ENCODE measurements around the gene CXCL3. TPM values are rescaled to one million over a fixed set of nuclear protein-coding genes. Genes with fewer than 3 reads are reported as not detected.
A peak's percentile ranks its signal among the peaks of the same experiment; 100 is the strongest.

Gene CXCL3
- total and polyA plus RNA-seq, 9 of the 15 experiments (the other 6 are each of a cell fraction or from before 2014, with no cell fraction given) = 2.3 to 8.9 (median 6.1) TPM

GRCh38 chr4:73989031-73989430, 49.5 kb downstream of the CXCL3 start (continued):
- TF ChIP-seq GMEB1 (CRISPR knock-in tag; IDR thresholded peaks at IDR 0.05) = no peak

DNA sequence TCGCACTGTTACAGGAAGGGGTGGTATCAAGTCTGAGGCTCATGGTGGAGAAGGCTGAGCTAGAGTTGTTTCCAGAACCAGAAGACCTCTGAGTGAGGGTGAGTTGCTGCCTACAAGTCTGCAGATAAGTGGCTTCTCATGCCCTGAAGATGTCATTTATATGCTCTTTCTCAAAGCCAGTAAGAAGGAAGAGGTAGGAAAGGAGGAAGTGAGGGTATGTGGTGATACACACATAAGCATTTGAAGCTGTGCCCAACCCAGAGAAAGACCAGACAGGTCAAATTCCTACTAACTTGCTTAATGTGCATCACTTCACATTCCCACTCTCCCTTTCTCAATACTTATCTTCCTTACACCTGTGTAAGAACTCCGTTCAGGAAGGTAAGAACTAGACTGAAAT, 50.4 kb downstream of the CXCL3 start, which contains the start of gene PPBP:
Gene PPBP (minus strand): TSS at position 130 of the 400 bp plus-strand sequence. CDS start 87 bp downstream, at position 43.
- no peaks in the 10 kb centered on the region for H3K79me2 ChIP-seq (ENCODE audit: control insufficient read depth, insufficient read depth, low read length)
- H3K4me1 ChIP-seq (replicated peaks in 1 of 2; ENCODE audit: control insufficient read depth in 2 of 2, insufficient read depth in 2 of 2, low read length in 2 of 2) = peaks cover 0 to 14% of the 10 kb centered on the region in 2 experiments; a peak in 2 of 5 replicates
- no peaks in the 10 kb centered on the region for H3K36me3 ChIP-seq (ENCODE audit: control insufficient read depth, insufficient read depth, low read length)
- no peak within 1 kb of the TSS for H3K9ac ChIP-seq (ENCODE audit: insufficient read depth in 1 of 2, low read depth in 2 of 2, low read length in 2 of 2)
- POLR2A ChIA-PET = no interaction called here
- peak; percentile 18; the same call in 2 of the 3 replicates for ATAC-seq
- DNase-seq (ENCODE audit: extremely low read depth in 1 of 4, low spot score in 3 of 4) = no peak
- no peaks in the 10 kb centered on the region for H3K9me3 ChIP-seq (replicated peaks; ENCODE audit: control insufficient read depth, insufficient read depth, low read depth, low read length)
- no TSS peak for BruUV-seq (replicated peaks)
- no peaks in the 10 kb centered on the region for H3K9me1 ChIP-seq (ENCODE audit: control insufficient read depth, insufficient read depth, low read length)
- 60% methylated on average over 2 of the region's 2 CpGs for WGBS (ENCODE audit: insufficient coverage, low coverage, missing lambda C conversion rate)
- H4K20me1 ChIP-seq (replicated peaks; ENCODE audit: control insufficient read depth, insufficient read depth, low read length) = no peaks in the 10 kb centered on the region
- CTCF ChIA-PET (ENCODE audit: low intra/inter-chr PET ratio) = no interaction called here
- H3K27ac ChIP-seq (ENCODE audit: extremely low read depth, low read depth, low read length) = no peak within 1 kb of the TSS
- no peak for FAIRE-seq
- peak within 1 kb of the TSS; percentile 64 for H2AFZ ChIP-seq (ENCODE audit: low read depth, low read length)
- H3K27me3 ChIP-seq (ENCODE audit: control insufficient read depth in 2 of 2, insufficient read depth in 2 of 2, low read length in 2 of 2) = no peaks in the 10 kb centered on the region
- no peak within 1 kb of the TSS for H3K4me2 ChIP-seq (ENCODE audit: insufficient read depth, low read length)
- no peak within 1 kb of the TSS for H3K4me3 ChIP-seq
- in situ Hi-C loops (cut with MboI) = no loop called here
- intact Hi-C loops (cut with micrococcal nuclease) = no loop called here
- TF ChIP-seq ZNF146 (CRISPR knock-in tag; IDR thresholded peaks at IDR 0.05; ENCODE audit: unreplicated experiment) (no peak), CCAR2 (IDR thresholded peaks at IDR 0.05; ENCODE audit: low read depth, low read length) (no peak), NCOR1 (IDR thresholded peaks at IDR 0.05) (no peak), XRCC4 (IDR thresholded peaks at IDR 0.05; ENCODE audit: extremely low read depth, insufficient read depth, insufficient read length) (no peak), HOMEZ (CRISPR knock-in tag; IDR thresholded peaks at IDR 0.05) (no peak), CREB5 (CRISPR knock-in tag; IDR thresholded peaks at IDR 0.05) (no peak), FIP1L1 (IDR thresholded peaks at IDR 0.05; ENCODE audit: low read depth, low read length, poor library complexity, severe bottlenecking) (no peak), ZNF561 (CRISPR knock-in tag; conservative IDR thresholded peaks at IDR 0.05) (no peak), MXI1 (IDR thresholded peaks at IDR 0.05; ENCODE audit: low read depth, low read length) (no peak), ZNF134 (CRISPR knock-in tag; conservative IDR thresholded peaks at IDR 0.05) (no peak), NFE2 (IDR thresholded peaks at IDR 0.05; ENCODE audit: low read depth) (no peak)
- TF ChIP-seq, protein P1, sequence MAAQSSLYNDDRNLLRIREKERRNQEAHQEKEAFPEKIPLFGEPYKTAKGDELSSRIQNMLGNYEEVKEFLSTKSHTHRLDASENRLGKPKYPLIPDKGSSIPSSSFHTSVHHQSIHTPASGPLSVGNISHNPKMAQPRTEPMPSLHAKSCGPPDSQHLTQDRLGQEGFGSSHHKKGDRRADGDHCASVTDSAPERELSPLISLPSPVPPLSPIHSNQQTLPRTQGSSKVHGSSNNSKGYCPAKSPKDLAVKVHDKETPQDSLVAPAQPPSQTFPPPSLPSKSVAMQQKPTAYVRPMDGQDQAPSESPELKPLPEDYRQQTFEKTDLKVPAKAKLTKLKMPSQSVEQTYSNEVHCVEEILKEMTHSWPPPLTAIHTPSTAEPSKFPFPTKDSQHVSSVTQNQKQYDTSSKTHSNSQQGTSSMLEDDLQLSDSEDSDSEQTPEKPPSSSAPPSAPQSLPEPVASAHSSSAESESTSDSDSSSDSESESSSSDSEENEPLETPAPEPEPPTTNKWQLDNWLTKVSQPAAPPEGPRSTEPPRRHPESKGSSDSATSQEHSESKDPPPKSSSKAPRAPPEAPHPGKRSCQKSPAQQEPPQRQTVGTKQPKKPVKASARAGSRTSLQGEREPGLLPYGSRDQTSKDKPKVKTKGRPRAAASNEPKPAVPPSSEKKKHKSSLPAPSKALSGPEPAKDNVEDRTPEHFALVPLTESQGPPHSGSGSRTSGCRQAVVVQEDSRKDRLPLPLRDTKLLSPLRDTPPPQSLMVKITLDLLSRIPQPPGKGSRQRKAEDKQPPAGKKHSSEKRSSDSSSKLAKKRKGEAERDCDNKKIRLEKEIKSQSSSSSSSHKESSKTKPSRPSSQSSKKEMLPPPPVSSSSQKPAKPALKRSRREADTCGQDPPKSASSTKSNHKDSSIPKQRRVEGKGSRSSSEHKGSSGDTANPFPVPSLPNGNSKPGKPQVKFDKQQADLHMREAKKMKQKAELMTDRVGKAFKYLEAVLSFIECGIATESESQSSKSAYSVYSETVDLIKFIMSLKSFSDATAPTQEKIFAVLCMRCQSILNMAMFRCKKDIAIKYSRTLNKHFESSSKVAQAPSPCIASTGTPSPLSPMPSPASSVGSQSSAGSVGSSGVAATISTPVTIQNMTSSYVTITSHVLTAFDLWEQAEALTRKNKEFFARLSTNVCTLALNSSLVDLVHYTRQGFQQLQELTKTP (IDR thresholded peaks at IDR 0.05; ENCODE audit: low read depth in 1 of 2, partially characterized antibody in 2 of 2) = no peak

All from K562 (cell line).